ENCODE data around the gene HOXD9. TPM values are rescaled to one million over a fixed set of nuclear protein-coding genes. Genes with fewer than 3 reads are reported as not detected.

HOXD9 gene
- polyA plus RNA-seq, 5 donors = 0.44 to 1.2 (median 0.88) TPM

DNA sequence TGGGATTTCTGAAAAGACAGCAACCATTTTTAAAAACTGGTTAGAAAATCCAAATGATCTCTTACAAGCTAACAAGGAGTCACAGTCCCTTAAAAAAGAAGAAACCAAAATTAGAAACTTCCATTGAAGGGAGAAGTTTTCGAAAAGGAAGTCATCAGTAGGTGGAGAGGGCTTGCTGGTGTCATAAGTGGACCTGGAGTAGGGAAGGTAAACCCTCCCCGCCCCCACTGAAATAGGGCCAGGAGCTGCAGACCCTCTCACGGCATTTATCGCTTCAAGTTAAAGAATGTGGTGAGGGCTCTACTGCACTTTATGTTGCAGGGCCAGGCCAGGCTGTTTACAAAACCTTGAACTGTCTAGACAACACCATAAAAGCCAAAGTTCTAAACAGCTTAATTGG is 12.6 kb upstream of the HOXD9 start:
- DNase-seq = no peak

DNA sequence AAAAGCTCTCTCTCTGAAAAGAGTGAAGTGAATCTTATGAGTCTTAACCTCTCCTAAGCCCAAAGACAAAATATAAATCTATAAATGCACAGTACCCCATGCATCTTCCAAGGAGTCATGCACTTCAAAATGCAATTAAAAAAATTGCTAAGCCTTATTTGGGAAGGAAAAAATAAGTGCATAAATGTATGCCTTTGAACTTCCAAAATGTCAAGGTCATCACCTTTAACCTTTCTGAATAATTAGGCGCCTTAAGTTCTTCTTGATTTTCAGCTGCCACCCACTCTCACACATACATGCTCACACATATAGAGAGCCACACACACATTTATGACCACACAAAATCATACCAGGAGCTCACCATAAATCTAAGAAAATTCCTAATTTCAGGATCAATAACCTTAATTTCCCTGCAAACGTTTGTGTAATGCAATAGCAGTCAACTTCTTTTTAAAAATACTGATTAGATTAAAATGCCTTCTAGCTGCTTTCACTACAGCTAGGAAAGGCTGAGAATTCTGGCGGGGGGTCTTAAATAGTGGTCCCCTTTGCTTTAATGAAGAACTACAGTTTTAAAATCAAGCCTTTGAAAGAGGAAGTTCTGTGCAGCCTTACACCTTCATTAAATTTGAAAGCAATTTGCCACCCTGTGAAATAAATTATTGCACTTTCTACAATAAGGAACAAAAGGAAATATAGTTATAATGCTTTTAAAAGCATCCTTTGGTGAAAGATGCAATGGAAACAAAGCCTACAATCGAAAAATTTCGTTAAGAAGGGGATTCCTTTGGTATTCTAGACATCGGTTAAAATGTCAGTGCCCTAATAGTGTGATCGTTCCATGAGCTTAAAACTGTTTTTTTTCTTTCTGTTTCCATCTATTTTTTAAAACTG is 11.9 kb upstream of the HOXD9 start:
- DNase-seq = no peak

DNA sequence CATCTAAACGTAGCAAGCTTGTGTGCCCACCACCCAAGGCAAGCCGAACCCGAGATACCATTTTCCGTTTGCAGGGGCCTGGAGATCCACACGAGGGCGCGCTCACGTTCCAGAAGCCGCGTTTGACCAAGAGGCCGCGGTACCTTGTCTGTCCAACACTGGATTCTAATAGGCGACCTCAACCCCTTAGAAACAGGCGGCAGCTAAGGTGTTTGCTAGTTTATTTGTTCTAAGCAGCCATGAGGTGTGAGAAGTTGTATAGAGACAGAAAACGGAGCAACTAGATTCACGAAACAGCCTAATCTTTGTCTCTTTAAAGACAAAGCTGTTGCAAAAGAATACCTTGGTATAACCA is 11.2 kb upstream of the HOXD9 start:
- DNase-seq = peak in 1 of 2 donors; percentile 51

DNA sequence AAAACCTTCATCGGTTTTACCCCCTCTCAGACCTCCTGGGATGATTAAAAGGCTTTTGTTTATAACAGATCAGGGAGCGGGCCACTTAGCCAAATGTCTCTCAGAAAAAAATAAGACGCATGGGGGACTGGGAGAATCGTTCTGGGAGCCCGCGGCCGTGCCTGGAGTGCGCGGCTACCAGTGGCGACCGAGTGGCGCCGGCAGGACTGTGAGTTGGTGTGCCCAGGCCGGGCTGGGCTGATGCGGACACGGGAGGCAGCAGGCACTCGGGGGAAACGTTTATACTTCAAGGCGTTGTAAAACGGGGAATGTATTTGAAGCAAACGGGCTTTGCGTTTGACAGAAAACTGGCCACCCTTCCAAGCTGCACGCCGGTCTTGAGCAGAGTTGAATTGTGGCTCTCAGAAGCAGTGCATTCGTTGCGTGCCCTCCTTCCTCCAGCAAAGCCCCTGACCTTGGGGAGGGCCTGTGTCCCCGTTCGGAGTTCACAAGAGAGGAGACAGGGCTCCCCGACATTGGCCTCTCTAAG is 10.6 kb upstream of the HOXD9 start:
- DNase-seq = no peak

DNA sequence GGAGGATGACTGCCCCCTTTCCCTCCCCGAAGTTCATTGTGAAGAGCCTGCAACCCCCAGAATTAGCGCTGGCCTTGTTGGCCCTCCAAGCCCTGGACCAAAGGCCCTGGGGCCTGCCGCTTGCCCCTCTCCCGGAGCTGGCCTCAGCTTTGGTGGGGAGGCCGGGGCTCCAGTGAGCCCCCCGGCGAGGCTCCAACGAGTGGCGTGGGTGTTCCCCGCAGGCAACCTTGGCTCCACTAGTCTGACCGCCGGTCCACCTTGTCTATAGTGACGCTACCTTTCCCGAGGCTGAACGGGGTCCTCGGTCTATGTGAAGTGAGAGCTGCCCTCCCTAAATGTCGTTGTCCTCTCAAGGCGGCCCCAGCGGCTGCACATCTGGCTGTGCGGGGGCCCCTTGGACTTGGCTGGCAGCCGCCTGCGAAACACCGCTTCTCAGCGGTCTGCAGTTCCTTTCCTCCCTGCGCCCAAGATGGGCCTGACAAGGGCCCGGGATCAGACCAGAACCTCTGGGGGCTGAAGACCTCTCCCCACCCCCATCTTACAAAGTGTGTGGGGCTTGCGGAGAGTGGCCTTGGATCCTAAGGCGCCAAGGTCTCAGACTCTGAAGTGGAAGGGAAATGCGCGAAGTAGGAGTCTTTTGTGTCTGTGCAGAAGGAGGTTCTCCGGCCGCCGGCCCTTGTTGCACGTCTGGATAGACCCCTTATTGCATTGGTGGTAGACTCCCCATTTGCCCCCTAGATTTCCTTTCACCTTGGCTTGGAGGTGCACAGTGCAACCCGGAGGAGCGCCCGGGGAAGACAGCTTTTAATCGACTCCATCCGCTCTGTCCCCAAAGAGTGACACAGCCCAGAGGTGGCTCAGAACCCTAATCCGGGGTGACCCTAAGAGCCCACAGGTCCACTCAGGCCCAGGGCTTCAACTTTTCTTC is 9.9 kb upstream of the HOXD9 start:
- DNase-seq = no peak

DNA sequence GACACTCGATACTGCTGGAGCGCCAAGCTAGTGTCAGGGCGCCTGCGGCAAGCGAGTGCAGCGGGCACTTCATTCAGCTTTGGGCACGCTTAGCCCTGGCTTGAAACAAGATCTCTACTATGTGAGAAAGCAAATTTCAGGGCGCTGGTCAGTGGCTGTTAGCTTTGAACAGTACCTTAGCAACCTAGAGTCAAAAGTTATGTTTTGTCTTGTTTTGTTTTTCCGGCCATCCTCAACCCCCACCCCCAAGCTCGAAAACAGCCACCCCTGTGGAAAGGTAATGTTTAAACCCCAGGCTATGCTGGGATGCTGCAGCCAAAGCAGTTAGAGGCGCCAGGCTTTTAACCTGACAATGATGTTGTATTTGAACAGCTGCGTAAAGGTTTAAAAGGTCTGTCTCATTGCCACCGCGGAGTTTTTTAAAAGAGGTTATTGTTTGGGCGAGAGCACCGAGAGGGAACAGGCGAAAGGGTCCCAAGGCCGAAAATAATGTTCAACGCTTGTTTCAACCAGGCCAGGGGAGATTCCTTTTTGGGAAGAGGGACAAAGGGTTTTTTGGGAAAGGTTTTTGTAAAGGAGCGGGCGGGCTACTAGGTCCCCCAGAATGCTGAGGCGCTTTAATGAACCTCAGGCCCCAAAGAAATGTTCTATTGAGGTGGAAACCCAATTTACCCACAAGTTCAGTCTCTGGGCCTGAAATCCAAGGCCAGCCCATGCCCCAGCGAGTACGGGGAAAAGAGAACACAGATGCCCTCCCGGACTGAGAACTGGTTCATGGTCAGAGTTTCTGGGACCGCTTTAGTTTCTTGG is 8.2 kb upstream of the HOXD9 start:
- DNase-seq = no peak

DNA sequence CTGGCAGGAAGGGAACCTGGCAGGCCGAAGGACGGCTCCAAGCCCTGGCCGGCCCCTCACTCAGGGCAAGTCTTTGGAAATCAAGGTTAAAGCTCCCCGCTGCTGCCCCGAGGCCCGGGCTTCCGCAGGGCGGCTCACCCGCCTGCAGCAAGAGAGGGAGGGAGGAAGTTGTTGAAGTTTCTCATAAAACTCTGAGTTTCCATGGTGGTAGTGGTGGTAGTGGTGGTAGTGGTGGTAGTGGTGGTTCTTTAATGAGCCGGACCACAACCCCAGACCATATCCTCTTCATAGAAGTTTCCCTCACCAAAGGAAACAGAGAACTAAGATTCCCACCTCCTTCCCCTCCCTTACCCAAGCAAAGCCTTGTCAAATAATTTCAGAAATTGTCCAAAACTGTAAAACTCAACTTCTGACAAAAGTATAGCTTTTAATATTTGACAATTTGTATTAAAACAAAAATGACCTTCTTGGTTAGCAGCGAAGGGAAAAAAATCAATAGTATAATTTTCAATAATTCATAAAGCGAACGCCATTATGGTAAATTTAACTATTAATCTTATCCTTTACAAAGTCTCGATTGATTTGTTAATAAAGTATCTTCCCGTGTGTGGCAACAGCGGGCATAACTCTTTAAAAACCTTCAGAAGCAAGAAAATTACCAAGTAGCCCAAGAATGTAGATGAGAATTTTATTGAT is 7.4 kb upstream of the HOXD9 start:
- DNase-seq = no peak

DNA sequence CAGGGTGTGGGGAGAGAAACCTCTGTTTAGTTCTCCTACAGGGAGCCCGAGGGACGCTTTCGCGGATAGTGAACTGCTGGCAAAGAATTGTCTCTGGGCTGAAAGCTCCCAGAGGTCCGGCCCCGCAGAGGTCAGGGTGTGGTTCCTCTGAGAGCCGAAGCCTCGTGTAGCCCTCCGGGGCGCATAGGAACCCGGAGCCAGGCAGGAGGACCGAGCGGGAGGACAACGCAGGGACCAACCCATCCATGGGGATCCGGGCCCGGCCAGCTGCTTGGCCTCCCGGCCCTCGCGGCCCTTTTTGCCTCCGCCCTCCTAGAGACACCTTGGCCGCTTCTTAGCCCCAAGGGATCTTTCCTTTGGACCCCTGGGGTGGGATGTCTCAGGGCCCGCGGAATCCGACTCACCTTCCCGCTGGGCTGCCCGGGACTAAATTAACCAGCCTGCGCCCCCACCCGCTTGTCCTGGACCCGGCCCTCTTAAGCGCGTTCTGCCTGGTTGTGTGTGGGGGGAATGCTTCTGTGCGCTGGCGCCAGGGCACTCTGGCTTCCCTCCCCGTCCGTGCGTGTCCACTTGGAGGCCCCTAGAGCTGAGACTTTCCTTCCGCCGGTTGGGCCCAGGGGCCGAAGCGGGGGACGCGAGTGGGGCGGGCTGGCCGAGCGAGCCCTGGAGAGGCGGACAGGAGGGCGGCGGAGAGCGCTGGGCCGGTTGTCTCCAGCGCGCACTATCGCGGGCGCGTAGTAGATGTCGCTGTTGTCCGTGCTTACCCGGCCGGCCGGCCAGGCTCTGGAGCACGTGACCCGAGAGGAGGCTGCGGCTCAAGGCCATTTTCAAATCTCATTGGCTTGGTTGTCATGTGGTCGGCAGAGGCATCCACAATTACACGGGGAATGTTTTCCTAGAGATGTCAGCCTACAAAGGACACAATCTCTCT is 6.4 kb upstream of the HOXD9 start, which contains the start of gene HOXD10:
Gene HOXD10 (plus strand): TSS at position 896 of the 931 bp plus-strand sequence. CDS start 56 bp downstream, outside the sequence.
- DNase-seq = no peak

DNA sequence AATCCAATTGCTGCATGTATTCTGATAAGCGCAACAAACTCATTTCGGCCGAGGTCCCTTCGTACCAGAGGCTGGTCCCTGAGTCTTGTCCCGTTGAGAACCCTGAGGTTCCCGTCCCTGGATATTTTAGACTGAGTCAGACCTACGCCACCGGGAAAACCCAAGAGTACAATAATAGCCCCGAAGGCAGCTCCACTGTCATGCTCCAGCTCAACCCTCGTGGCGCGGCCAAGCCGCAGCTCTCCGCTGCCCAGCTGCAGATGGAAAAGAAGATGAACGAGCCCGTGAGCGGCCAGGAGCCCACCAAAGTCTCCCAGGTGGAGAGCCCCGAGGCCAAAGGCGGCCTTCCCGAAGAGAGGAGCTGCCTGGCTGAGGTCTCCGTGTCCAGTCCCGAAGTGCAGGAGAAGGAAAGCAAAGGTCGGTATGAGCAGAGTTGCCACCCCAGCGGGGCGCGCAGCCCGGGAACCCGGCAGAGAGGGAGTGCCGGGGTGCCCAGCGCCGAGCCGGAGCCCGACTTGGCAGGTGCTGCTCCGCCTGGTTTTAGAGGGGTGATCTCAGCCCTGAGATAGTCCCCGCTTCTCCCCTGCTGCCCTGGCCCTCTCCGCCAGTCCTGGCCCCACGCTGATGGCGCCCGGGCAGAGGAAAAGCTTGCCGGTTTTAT is 5.2 kb upstream of the HOXD9 start:
- no peak for DNase-seq

DNA sequence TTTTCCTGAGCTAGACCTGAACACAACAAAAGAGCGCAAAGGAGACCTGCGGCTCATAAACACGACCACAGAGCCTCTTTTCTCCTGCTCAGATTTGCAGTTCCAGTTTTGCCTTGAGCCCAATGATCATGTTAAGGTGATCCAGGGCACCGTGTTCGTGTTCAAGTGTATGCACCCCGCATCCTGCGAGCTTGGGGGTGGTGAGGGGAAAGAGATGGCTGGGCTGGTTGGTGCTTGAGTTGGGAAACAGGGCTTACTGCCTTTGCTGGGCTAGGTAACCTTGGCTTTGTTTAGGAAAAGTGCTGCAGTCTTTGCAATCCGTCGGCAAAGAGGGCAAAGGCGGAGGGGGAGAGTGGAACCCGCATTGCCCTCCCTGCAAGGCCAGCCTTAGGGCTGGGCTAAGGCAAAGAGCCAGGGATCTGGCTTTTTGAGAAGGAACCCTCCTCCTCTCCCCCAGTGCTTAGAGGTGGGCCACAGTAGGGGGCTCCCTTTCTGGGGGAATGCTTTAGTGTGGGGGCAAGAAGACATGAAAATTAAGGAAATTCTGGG is 4.6 kb upstream of the HOXD9 start:
- no peak for DNase-seq

DNA sequence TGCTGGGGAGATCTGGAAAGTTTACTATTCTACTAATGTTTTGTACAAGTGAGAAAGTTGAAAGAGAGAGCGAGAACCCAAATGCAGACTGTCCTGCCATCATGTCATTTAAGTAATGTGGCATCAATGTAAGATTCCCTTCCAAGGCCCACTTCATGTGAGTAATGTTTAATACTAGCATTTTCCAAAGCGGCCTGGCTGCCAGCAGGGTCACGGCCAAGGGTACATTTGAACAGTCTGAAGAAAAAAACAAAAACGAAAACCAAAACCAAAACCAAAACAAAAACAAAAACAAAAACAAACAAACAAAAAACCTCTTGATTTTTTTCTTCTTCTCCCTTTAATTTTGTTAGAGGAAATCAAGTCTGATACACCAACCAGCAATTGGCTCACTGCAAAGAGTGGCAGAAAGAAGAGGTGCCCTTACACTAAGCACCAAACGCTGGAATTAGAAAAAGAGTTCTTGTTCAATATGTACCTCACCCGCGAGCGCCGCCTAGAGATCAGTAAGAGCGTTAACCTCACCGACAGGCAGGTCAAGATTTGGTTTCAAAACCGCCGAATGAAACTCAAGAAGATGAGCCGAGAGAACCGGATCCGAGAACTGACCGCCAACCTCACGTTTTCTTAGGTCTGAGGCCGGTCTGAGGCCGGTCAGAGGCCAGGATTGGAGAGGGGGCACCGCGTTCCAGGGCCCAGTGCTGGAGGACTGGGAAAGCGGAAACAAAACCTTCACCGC is 3.7 kb upstream of the HOXD9 start:
- DNase-seq = no peak

DNA sequence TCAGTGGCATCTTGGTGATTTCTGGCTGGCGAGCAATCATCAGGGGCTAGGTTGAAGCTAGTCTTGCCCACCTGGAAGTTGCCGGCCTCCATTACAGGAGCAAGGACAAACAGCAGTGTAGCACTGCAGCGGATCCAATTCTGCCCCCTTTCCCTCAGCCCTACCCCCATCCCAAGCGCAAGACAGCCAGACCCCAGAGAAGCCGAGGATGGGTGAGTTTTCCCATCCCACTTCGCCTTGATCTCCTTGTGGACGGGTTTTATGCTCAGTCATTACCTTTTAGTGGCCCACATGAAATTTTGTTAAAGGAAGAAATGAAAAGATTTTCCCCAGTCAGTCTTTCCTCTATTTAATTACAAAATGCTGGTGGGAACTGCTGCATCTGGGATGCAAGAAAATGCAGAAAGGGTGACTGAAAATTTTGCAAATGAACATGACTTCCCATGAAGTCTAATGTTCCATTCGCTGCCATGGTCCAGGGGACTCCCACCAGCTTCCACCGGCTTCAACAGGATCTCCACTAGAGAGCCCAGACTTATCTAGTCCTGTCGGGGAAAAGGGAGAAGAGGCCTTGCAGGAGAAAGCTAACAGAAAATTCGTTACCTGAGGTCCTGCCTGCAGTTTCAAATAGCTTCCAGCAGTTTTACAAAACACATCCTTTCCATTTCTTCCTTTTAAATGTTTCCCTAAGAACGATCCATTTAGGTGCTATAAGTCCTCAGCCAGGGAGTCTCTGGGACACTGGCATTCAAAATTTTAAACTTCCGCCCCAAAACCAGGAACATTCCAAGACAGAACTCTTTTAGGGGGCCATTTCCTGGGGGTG is 1.9 kb upstream of the HOXD9 start:
- no peak for DNase-seq

DNA sequence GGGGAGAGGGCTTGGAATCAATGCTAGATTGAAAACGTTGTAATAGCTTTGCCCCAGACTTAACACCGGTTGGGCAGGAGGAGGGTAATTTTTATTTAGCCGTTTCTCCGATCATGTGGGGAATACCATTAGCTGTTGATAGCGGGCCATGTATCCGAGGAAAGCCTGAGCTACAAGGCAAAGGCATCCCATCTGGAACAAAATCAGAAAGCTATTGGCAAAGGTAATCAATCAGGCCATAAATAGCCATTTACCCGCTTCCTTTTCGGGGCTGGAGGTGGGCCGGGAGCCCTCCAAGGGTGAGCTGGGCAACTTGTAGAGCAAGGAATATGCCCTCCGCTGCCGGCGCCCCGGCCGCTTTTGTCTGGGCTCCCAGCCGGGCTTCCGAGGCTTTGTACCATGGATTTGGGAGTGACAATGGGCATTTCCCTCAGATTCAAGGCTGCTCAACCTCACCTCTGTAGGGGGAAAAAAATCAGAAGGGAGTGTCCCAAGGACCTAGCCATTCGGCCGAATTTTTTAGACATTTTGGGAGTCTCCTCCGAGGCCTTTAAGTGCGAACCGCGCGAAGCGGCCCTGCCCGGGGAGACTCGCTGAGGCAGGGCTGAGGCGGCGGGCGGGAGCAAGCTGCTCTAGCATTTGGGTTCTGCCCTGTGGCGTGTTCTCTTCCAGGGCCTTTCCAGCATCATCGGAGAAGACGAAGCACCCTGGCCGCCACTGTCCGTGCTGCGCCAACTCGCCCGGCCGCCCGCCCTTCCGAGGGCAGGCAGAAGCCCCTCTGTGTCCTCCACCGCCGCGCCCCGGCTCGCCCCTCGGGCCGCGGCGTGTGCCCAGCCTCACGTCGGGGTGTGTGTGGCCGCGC is 1.1 kb upstream of the HOXD9 start:
- DNase-seq = no peak

DNA sequence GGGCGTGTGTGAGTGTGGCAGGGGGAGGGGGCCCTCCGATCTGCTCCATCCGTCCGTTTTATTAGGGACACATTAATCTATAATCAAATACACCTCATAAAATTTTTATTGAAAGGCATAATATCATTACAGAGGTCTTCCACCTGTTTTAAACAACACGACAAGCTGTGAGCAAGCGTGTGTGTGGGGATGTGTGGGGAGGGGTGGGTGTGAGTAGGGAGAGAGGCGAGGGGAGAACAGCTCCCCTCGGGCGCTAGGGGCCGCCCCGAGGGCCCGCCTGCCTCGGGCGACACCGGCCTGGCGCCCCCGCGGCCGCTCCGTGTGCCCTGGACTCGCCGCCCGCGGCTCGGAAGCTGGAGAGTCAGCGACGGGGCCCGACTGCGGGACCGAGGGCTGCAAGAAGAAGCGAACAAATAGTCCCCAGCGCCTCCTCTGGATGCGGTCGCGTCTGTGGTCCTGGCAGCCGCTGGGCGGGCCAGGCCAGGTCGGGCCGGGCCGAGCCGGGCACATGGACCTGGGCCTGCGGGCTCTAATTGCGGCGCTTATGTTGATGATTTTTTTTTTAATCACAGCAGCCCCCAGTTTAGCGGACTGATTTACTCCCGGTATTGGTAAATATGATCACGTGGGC is 352 bp upstream of the HOXD9 start:
- DNase-seq = no peak

DNA sequence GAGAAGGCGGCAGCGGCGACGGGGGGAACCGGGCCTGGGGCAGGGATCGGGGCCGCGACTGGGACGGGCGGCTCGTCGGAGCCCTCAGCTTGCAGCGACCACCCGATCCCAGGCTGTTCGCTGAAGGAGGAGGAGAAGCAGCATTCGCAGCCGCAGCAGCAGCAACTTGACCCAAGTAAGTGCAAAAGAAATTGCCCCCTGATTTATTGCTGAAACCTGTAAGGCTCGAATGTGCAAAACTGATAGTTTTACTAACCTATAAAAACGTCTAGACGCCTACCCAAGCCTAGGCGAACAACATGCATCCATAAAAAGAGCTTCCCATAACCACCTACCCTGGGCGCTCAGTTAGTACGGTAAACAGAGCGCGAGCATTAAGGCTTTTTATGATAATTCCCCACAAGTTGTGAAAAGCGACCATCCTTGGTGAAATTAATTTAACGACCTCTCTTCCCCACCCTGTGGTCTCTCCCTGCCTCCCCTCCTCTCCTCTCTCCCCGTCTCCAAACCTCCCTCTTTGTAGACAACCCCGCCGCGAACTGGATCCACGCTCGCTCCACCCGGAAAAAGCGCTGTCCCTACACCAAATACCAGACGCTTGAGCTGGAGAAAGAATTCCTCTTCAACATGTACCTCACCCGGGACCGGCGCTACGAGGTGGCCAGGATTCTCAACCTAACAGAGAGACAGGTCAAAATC is 1.0 kb downstream of the HOXD9 start:
- no peak for DNase-seq

Measured in right lung (tissue), 5 donors.